ENCODE results near the gene NCOA3. TPM values are rescaled to one million over a fixed set of nuclear protein-coding genes. Genes with fewer than 3 reads are reported as not detected.

Gene NCOA3
- total RNA-seq, 5 donors from 2014 or later (not counting 1 experiment from before 2014, with no cell fraction given), result 64.4 to 89.2 (median 68.9) TPM

DNA sequence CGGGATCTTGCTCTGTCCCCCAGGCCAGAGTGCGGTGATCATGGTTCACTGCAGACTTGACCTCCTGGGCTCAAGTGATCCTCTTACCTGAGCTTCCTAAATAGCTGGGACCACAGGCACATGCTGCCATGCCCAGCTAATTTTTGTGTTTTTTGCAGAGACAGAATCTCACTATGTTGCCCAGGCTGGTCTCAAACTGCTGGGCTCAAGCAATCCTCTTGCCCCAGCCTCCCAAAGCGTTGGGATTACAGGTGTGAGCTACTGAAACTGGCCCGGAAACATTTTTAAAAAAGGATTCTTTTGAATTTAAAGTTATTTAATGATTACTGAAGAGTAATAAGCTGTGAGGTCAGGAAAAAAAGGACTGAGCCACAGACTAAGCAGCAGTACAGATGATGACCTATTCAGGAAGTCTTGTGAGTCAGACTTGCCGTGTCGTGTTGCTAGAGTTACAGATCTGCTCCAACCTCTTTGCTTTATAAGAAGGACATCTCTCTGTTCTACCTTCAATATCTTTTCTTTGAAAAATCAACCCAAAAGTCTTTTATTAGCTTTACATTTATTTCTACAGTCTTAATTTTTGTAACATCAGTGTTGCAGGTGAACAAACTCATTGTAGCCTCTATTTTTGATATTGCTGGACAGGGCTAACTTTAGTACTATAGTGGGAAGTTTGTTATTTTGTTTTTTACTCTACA lies 108.7 kb downstream of the NCOA3 start:
- CTCF ChIA-PET, result interaction anchor here (0.6 to 2.0 kb wide), 8 partner anchors 8 to 414 kb away, joined by 3 to 6 read pairs (median 4); partner anchors contain the start of gene NCOA3 (in 1 of the 2)
- Mint-ChIP-seq H3K27ac (peak overlapping the region; percentile 90 to 92), H3K4me3 (peak overlapping the region in 2 of 3 donors; percentile 62), H3K36me3 (peaks cover 14% of the 10 kb centered on the region), H3K4me1 (peaks cover 71 to 88% (median 73%) of the 10 kb centered on the region in 3 donors), H3K27me3 (no peaks in the 10 kb centered on the region), H3K9me3 (no peaks in the 10 kb centered on the region)
- Histone ChIP-seq H3K4me1 (ENCODE audit: control insufficient read depth in 1 of 2, extremely low read depth in 1 of 2, insufficient read depth in 2 of 2, low read length in 2 of 2) (peaks cover 7 to 14% of the 10 kb centered on the region in 2 experiments), H3K27me3 (replicated peaks in 1 of 2; ENCODE audit: control insufficient read depth in 2 of 2, extremely low read depth in 1 of 2, insufficient read depth in 2 of 2, low read length in 1 of 2) (no peaks in the 10 kb centered on the region), H3K36me3 (ENCODE audit: control insufficient read depth in 2 of 2, extremely low read depth in 1 of 2, insufficient read depth in 1 of 2, low read length in 1 of 2) (no peaks in the 10 kb centered on the region), H3K4me3 (ENCODE audit: control insufficient read depth in 1 of 2, extremely low read depth in 1 of 2, low read length in 1 of 2) (no peak overlapping the region), H3K27ac (ENCODE audit: low read length) (peak overlapping the region; percentile 75), H3K9me3 (no peaks in the 10 kb centered on the region)
- POLR2A ChIA-PET, result interaction anchor here (0.6 to 1.0 kb wide), 3 partner anchors 42 to 108 kb away, joined by 3 to 4 read pairs (median 3); no protein-coding TSS in a partner anchor
- 43% methylated on average over 5 of the region's 6 CpGs for WGBS (ENCODE audit: insufficient coverage)
- peak in 26 of 35 experiments; percentile 3 to 61 (median 13) for DNase-seq
- peak; percentile 85 to 96 (median 92) for ATAC-seq (replicated peaks in 1 of 4)

DNA sequence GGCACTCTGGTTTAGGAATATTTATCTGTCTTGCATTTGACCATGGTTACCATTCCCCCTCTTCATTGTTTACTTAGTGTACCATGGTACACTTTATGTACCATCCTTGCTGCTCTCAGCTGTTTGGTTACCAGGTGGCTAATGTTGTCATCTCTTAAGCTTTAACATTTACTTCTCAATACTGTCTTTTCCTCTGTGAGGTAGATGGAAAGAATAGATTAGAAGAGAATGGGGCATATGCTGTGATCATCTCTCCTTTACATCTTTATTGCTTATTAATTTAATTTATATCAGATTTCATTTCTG lies 109.2 kb downstream of the NCOA3 start:
- H3K36me3 Mint-ChIP-seq, result peaks cover 14% of the 10 kb centered on the region
- POLR2A ChIA-PET, result interaction anchor here in 1 of 2 donors (1.0 kb wide), 1 partner anchor 108 kb away, joined by 4 read pairs; no protein-coding TSS in a partner anchor
- H3K27ac ChIP-seq (ENCODE audit: low read length), result peak overlapping the region; percentile 75
- peaks cover 6 to 13% of the 10 kb centered on the region in 2 experiments for H3K4me1 ChIP-seq (ENCODE audit: control insufficient read depth in 1 of 2, extremely low read depth in 1 of 2, insufficient read depth in 2 of 2, low read length in 2 of 2)
- H3K36me3 ChIP-seq (ENCODE audit: control insufficient read depth in 2 of 2, extremely low read depth in 1 of 2, insufficient read depth in 1 of 2, low read length in 1 of 2), result no peaks in the 10 kb centered on the region
- CTCF ChIA-PET, result interaction anchor here in 1 of 2 donors (1.4 to 2.0 kb wide), 2 partner anchors 9 to 10 kb away, joined by 5 to 6 read pairs; no protein-coding TSS in a partner anchor
- no peaks in the 10 kb centered on the region for H3K9me3 ChIP-seq
- H3K9me3 Mint-ChIP-seq, result no peaks in the 10 kb centered on the region
- H3K27ac Mint-ChIP-seq, result peak overlapping the region; percentile 90 to 92
- peak overlapping the region in 1 of 3 donors; percentile 62 for H3K4me3 Mint-ChIP-seq
- no peak overlapping the region for H3K4me3 ChIP-seq (ENCODE audit: control insufficient read depth in 1 of 2, extremely low read depth in 1 of 2, low read length in 1 of 2)
- no peaks in the 10 kb centered on the region for H3K27me3 ChIP-seq (replicated peaks in 1 of 2; ENCODE audit: control insufficient read depth in 2 of 2, extremely low read depth in 1 of 2, insufficient read depth in 2 of 2, low read length in 1 of 2)
- H3K4me1 Mint-ChIP-seq, result peaks cover 68 to 83% (median 68%) of the 10 kb centered on the region in 3 donors
- H3K27me3 Mint-ChIP-seq, result no peaks in the 10 kb centered on the region
- ATAC-seq (replicated peaks in 1 of 4) (peak; percentile 6 to 56 (median 32)), DNase-seq (peak in 1 of 35 experiments; percentile 15)

DNA sequence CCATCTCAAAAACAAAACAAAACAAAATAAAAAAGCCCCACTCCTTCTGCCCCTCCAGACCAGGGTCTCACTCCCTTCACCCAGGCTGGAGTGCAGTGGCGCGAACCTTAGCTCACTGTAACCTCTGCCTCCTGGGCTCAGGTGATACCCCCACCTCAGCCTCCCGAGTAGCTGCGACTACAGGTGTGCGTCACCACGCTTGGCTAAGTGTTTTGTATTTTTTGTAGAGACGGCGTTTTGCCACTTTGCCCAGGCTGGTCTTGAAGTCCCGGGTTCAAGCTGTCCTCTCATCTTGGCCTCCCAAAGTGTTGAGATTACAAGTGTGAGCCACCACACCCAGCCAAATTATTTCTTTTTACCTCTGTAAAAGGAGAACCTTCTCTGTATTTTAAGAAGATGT lies 110.1 kb downstream of the NCOA3 start:
- WGBS (ENCODE audit: insufficient coverage), result 95% methylated on average over 2 of the region's 9 CpGs
- Mint-ChIP-seq H3K27me3 (no peaks in the 10 kb centered on the region), H3K9me3 (no peaks in the 10 kb centered on the region), H3K4me1 (peaks cover 64 to 77% (median 64%) of the 10 kb centered on the region in 3 donors), H3K36me3 (peaks cover 17% of the 10 kb centered on the region), H3K27ac (peak overlapping the region; percentile 69 to 73), H3K4me3 (no peak overlapping the region)
- ChIA-PET POLR2A (interaction anchor here in 1 of 2 donors (0.7 kb wide), 1 partner anchor 1527 kb away, joined by 3 read pairs; no protein-coding TSS in a partner anchor), CTCF (interaction anchor here in 1 of 2 donors (0.6 kb wide), 1 partner anchor 339 kb away, joined by 4 read pairs; no protein-coding TSS in a partner anchor)
- DNase-seq (no peak), ATAC-seq (replicated peaks in 1 of 4) (no peak)
- Histone ChIP-seq H3K36me3 (ENCODE audit: control insufficient read depth in 2 of 2, extremely low read depth in 1 of 2, insufficient read depth in 1 of 2, low read length in 1 of 2) (no peaks in the 10 kb centered on the region), H3K27ac (ENCODE audit: low read length) (no peak overlapping the region), H3K4me1 (ENCODE audit: control insufficient read depth in 1 of 2, extremely low read depth in 1 of 2, insufficient read depth in 2 of 2, low read length in 2 of 2) (peaks cover 0 to 5% of the 10 kb centered on the region in 2 experiments), H3K9me3 (no peaks in the 10 kb centered on the region), H3K4me3 (ENCODE audit: control insufficient read depth in 1 of 2, extremely low read depth in 1 of 2, low read length in 1 of 2) (no peak overlapping the region), H3K27me3 (replicated peaks in 1 of 2; ENCODE audit: control insufficient read depth in 2 of 2, extremely low read depth in 1 of 2, insufficient read depth in 2 of 2, low read length in 1 of 2) (no peaks in the 10 kb centered on the region)

DNA sequence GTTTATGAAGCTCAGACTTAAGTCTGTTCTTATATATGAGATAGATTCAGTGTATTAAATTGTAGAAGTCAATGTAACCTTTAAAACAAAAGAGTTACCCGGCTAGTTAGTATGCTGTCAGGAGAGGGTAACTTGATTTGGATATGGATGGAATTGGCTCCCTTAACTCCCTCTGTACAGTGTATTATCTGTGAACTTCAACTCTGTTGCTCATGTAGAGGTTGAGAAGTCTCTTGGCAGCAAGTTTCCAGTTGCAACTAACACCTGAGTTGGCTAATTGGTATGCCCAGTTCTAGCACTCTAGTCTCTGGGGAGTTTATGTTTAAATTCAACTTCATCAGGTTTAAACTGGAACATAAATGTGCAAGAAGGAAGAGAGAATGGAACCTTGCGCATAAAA lies 111.0 kb downstream of the NCOA3 start:
- ChIA-PET POLR2A (interaction anchor here in 1 of 2 donors (0.7 kb wide), 1 partner anchor 112 kb away, joined by 4 read pairs; no protein-coding TSS in a partner anchor), CTCF (interaction anchor here (0.6 kb wide), 2 partner anchors 12 to 339 kb away, joined by 4 to 13 read pairs; no protein-coding TSS in a partner anchor)
- H3K4me1 ChIP-seq (ENCODE audit: control insufficient read depth in 1 of 2, extremely low read depth in 1 of 2, insufficient read depth in 2 of 2, low read length in 2 of 2), result peaks cover 0 to 5% of the 10 kb centered on the region in 2 experiments
- Mint-ChIP-seq H3K27me3 (no peaks in the 10 kb centered on the region), H3K27ac (peak overlapping the region; percentile 69 to 73), H3K4me3 (no peak overlapping the region), H3K9me3 (no peaks in the 10 kb centered on the region), H3K36me3 (peaks cover 17% of the 10 kb centered on the region), H3K4me1 (peaks cover 63 to 74% (median 64%) of the 10 kb centered on the region in 3 donors)
- no peaks in the 10 kb centered on the region for H3K9me3 ChIP-seq
- WGBS (ENCODE audit: insufficient coverage), result no CpG with 5 or more reads among the region's 2 CpGs
- DNase-seq (no peak), ATAC-seq (replicated peaks in 1 of 4) (no peak)
- no peak overlapping the region for H3K4me3 ChIP-seq (ENCODE audit: control insufficient read depth in 1 of 2, extremely low read depth in 1 of 2, low read length in 1 of 2)
- no peak overlapping the region for H3K27ac ChIP-seq (ENCODE audit: low read length)
- no peaks in the 10 kb centered on the region for H3K36me3 ChIP-seq (ENCODE audit: control insufficient read depth in 2 of 2, extremely low read depth in 1 of 2, insufficient read depth in 1 of 2, low read length in 1 of 2)
- no peaks in the 10 kb centered on the region for H3K27me3 ChIP-seq (replicated peaks in 1 of 2; ENCODE audit: control insufficient read depth in 2 of 2, extremely low read depth in 1 of 2, insufficient read depth in 2 of 2, low read length in 1 of 2)

DNA sequence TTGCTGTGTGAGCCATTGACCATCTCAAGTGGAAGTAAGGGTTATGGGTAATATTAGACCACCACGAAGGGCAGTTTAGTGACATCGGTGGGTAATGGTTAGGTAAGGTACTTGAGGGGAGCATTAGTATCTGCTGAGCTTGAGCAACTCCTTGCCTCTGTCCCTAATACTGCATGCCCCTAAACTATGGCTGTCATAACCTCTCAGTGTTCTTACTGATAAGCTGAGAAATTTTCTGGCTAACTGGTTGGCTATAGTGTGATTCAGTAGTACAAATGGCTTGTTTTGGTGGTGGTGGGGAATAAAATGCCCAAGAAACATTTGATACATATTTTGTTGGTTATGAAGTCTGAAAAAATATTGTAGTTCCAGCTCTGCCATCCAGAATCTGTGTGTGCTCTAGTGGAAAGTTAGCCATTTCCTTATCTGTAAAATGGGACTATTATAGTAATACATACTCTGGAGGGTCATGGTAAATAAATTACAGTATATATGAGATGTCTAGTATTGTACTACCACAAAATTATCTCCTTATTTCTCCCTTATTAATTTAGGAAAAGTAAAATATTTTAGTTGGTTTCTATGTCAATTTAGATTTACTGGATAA lies 113.1 kb downstream of the NCOA3 start:
- Mint-ChIP-seq H3K4me3 (no peak overlapping the region), H3K36me3 (peaks cover 17% of the 10 kb centered on the region), H3K27ac (peak overlapping the region in 1 of 2 donors; percentile 52), H3K9me3 (no peaks in the 10 kb centered on the region), H3K27me3 (no peaks in the 10 kb centered on the region), H3K4me1 (peaks cover 49 to 58% (median 51%) of the 10 kb centered on the region in 3 donors)
- POLR2A ChIA-PET, result no interaction called here
- Histone ChIP-seq H3K9me3 (no peaks in the 10 kb centered on the region), H3K4me1 (ENCODE audit: control insufficient read depth in 1 of 2, extremely low read depth in 1 of 2, insufficient read depth in 2 of 2, low read length in 2 of 2) (peaks cover 0 to 5% of the 10 kb centered on the region in 2 experiments), H3K4me3 (ENCODE audit: control insufficient read depth in 1 of 2, extremely low read depth in 1 of 2, low read length in 1 of 2) (no peak overlapping the region), H3K27ac (ENCODE audit: low read length) (no peak overlapping the region), H3K27me3 (replicated peaks in 1 of 2; ENCODE audit: control insufficient read depth in 2 of 2, extremely low read depth in 1 of 2, insufficient read depth in 2 of 2, low read length in 1 of 2) (no peaks in the 10 kb centered on the region), H3K36me3 (ENCODE audit: control insufficient read depth in 2 of 2, extremely low read depth in 1 of 2, insufficient read depth in 1 of 2, low read length in 1 of 2) (no peaks in the 10 kb centered on the region)
- CTCF ChIA-PET, result interaction anchor here (0.5 to 0.9 kb wide), 2 partner anchors 9 to 350 kb away, joined by 3 read pairs; no protein-coding TSS in a partner anchor
- ATAC-seq (replicated peaks in 1 of 4), result no peak
- WGBS (ENCODE audit: insufficient coverage), result 100% methylated on average over 2 of the region's 2 CpGs
- no peak for DNase-seq

DNA sequence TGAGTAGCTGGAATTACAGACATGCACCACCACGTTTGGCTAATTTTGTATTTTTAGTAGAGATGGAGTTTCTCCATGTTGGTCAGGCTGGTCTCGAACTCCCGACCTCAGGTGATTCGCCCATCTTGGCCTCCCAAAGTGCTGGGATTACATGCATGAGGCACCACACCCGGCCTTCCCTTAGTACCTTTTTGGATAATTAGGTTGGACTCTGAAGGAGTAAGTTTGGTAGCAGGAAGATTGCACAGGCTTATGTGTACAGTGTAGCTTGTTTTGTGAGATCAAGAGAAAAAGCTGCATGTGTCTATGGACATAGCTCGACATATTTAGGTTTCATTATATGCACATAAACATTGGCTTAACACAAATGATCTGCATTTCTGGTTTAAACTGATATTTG lies 116.8 kb downstream of the NCOA3 start:
- ChIA-PET POLR2A (interaction anchor here in 1 of 2 donors (0.6 kb wide), 1 partner anchor 288 kb away, joined by 3 read pairs; no protein-coding TSS in a partner anchor), CTCF (interaction anchor here in 1 of 2 donors (0.8 to 1.0 kb wide), 2 partner anchors 115 to 134 kb away, joined by 3 to 7 read pairs; no protein-coding TSS in a partner anchor)
- no peaks in the 10 kb centered on the region for H3K4me1 ChIP-seq (ENCODE audit: control insufficient read depth in 1 of 2, extremely low read depth in 1 of 2, insufficient read depth in 2 of 2, low read length in 2 of 2)
- peaks cover 15% of the 10 kb centered on the region for H3K36me3 Mint-ChIP-seq
- peaks cover 30 to 33% (median 30%) of the 10 kb centered on the region in 3 donors for H3K4me1 Mint-ChIP-seq
- no peak overlapping the region for H3K4me3 Mint-ChIP-seq
- no peaks in the 10 kb centered on the region for H3K27me3 Mint-ChIP-seq
- H3K4me3 ChIP-seq (ENCODE audit: control insufficient read depth in 1 of 2, extremely low read depth in 1 of 2, low read length in 1 of 2), result no peak overlapping the region
- H3K27ac Mint-ChIP-seq, result peak overlapping the region in 1 of 2 donors; percentile 77
- no peak for ATAC-seq (replicated peaks in 1 of 4)
- DNase-seq, result no peak
- H3K9me3 Mint-ChIP-seq, result no peaks in the 10 kb centered on the region
- H3K27me3 ChIP-seq (replicated peaks in 1 of 2; ENCODE audit: control insufficient read depth in 2 of 2, extremely low read depth in 1 of 2, insufficient read depth in 2 of 2, low read length in 1 of 2), result no peaks in the 10 kb centered on the region
- H3K9me3 ChIP-seq, result no peaks in the 10 kb centered on the region
- WGBS (ENCODE audit: insufficient coverage), result no CpG with 5 or more reads among the region's 6 CpGs
- peaks cover 0 to 15% of the 10 kb centered on the region in 2 donors for H3K36me3 ChIP-seq (ENCODE audit: control insufficient read depth in 2 of 2, extremely low read depth in 1 of 2, insufficient read depth in 1 of 2, low read length in 1 of 2)
- no peak overlapping the region for H3K27ac ChIP-seq (ENCODE audit: low read length)
